Left hindlimb (tissue), 1 donor: ENCODE measurements around the gene CNOT6L.

ENCODE experiments used
- DNase-seq: peaks from one replicate; pipeline ENCODE4 v3.0.0-alpha.2; 2018

The CNOT6L gene

GRCh38 chr4:77706717-77707116 lies 112.5 kb downstream of the CNOT6L start:
- DNase-seq: no peak

- no peak for DNase-seq
These were observed 115.5 kb downstream of the CNOT6L start for GRCh38 chr4:77703666-77704065.

GRCh38 chr4:77701121-77701520 lies 118.0 kb downstream of the CNOT6L start:
- no peak for DNase-seq

GRCh38 chr4:77699731-77700210 lies 119.4 kb downstream of the CNOT6L start:
- DNase-seq: peak; percentile 51

- peak; percentile 45 for DNase-seq
These were observed 121.1 kb downstream of the CNOT6L start for GRCh38 chr4:77697860-77698590.

- no peak for DNase-seq
These were observed 123.4 kb downstream of the CNOT6L start for GRCh38 chr4:77695774-77696173.

- DNase-seq: no peak
These were observed 126.2 kb downstream of the CNOT6L start for GRCh38 chr4:77692847-77693432.

- DNase-seq: no peak
These were observed 137.4 kb downstream of the CNOT6L start for GRCh38 chr4:77681792-77682191.

- no peak for DNase-seq
These were observed 142.3 kb downstream of the CNOT6L start for GRCh38 chr4:77676842-77677241.

GRCh38 chr4:77671051-77671450 lies 148.1 kb downstream of the CNOT6L start:
- DNase-seq: no peak

GRCh38 chr4:77669946-77670590 lies 149.1 kb downstream of the CNOT6L start:
- no peak for DNase-seq

- DNase-seq: no peak
These were observed 153.6 kb downstream of the CNOT6L start for GRCh38 chr4:77665381-77666069.
